ENCODE data around the gene NT5C1A.

The NT5C1A gene

GRCh38 chr1:39671793-39672550 lies at the start of gene NT5C1A:
TSS of gene NT5C1A (minus strand) at chr1:39672107. CDS start at chr1:39672038, 69 bp downstream.
- peak; percentile 25 for DNase-seq

GRCh38 chr1:39721664-39722063 lies 49.8 kb upstream of the NT5C1A start:
- no peak for DNase-seq

- DNase-seq = no peak
Measured at GRCh38 chr1:39720094-39720999, 48.4 kb upstream of the NT5C1A start.

GRCh38 chr1:39717809-39718208 lies 45.9 kb upstream of the NT5C1A start:
- DNase-seq = no peak

- DNase-seq = no peak
Measured at GRCh38 chr1:39713557-39713956, 41.6 kb upstream of the NT5C1A start.

- DNase-seq = no peak
Measured at GRCh38 chr1:39711966-39712340, 40.0 kb upstream of the NT5C1A start.

GRCh38 chr1:39711104-39711965 lies 39.4 kb upstream of the NT5C1A start:
- DNase-seq = no peak

- no peak for DNase-seq
Measured at GRCh38 chr1:39707506-39707905, 35.6 kb upstream of the NT5C1A start.

GRCh38 chr1:39704757-39705156 lies 32.9 kb upstream of the NT5C1A start:
- DNase-seq = no peak

- no peak for DNase-seq
Measured at GRCh38 chr1:39701049-39701439, 29.1 kb upstream of the NT5C1A start.

- DNase-seq = no peak
Measured at GRCh38 chr1:39700348-39700747, 28.4 kb upstream of the NT5C1A start.

- no peak for DNase-seq
Measured at GRCh38 chr1:39699419-39699818, 27.5 kb upstream of the NT5C1A start.

- no peak for DNase-seq
Measured at GRCh38 chr1:39698568-39698967, 26.7 kb upstream of the NT5C1A start.

GRCh38 chr1:39696448-39696847 lies 24.5 kb upstream of the NT5C1A start:
- no peak for DNase-seq

- DNase-seq = no peak
Measured at GRCh38 chr1:39695016-39695415, 23.1 kb upstream of the NT5C1A start.

GRCh38 chr1:39694026-39694425 lies 22.1 kb upstream of the NT5C1A start:
- no peak for DNase-seq

- DNase-seq = peak; percentile 28
Measured at GRCh38 chr1:39692152-39693074, 20.5 kb upstream of the NT5C1A start.

GRCh38 chr1:39691383-39692151 lies 19.7 kb upstream of the NT5C1A start, which contains the start of gene HPCAL4:
TSS of gene HPCAL4 (minus strand) at chr1:39691433. CDS start at chr1:39684603, 6,830 bp downstream.
- peak; percentile 89 for DNase-seq

- DNase-seq = peak; percentile 14
Measured at GRCh38 chr1:39690794-39691382, 19.0 kb upstream of the NT5C1A start.

GRCh38 chr1:39690225-39690624 lies 18.3 kb upstream of the NT5C1A start:
- DNase-seq = no peak

GRCh38 chr1:39689635-39690034 lies 17.7 kb upstream of the NT5C1A start:
- DNase-seq = no peak
